VCaP (cell line): ENCODE measurements around the gene EXOC8.

Experiments
- H3K27ac ChIP-seq: fragments of 450-650 bp; 2 replicates; pipeline ENCODE4 v1.5.1; 2017
- TF ChIP-seq, protein P1 (sequence below): fragments of 450-650 bp; conservative IDR thresholded peaks from 2 replicates; pipeline ENCODE4 v1.5.1; 2017; ENCODE audit warnings: mild to moderate bottlenecking, moderate library complexity

EXOC8 gene

DNA sequence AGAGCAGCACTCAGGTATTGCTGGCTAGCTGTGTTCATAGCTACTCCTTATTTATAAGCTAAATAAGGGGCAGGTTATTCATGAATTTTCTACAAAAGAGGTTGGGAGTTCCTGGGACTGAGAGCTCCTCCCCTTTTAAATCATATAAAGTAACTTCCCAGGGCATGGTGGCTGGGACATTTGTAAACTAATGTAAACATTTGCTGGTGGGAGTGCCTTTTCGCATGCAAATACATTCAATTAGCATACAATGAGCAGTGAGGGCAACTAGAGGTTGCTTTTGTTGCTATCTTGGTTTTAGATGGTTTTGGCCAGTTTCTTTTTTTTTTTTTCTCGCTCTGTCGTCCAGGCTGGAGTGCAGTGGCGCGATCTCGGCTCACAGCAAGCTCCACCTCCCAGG, 53.2 kb downstream of the EXOC8 start:
- TF ChIP-seq, protein P1, sequence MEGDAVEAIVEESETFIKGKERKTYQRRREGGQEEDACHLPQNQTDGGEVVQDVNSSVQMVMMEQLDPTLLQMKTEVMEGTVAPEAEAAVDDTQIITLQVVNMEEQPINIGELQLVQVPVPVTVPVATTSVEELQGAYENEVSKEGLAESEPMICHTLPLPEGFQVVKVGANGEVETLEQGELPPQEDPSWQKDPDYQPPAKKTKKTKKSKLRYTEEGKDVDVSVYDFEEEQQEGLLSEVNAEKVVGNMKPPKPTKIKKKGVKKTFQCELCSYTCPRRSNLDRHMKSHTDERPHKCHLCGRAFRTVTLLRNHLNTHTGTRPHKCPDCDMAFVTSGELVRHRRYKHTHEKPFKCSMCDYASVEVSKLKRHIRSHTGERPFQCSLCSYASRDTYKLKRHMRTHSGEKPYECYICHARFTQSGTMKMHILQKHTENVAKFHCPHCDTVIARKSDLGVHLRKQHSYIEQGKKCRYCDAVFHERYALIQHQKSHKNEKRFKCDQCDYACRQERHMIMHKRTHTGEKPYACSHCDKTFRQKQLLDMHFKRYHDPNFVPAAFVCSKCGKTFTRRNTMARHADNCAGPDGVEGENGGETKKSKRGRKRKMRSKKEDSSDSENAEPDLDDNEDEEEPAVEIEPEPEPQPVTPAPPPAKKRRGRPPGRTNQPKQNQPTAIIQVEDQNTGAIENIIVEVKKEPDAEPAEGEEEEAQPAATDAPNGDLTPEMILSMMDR = no peak
- no peak overlapping the region for H3K27ac ChIP-seq
